Progenitor cell of endocrine pancreas (in vitro differentiated cells): Measurements from ENCODE around the gene NELL1. TPM values are rescaled to one million over a fixed set of nuclear protein-coding genes. Genes with fewer than 3 reads are reported as not detected.
"Not testable (repeated sequence)": the region's sequence is repeated elsewhere in the genome, so short reads cannot be mapped to it uniquely, and the experiment has no call there.

ENCODE experiments used
- DNase-seq: peaks from one replicate; pipeline ENCODE4 v3.0.0; 2021; ENCODE audit warnings: low spot score; ENCODE audit not compliant: unreplicated experiment
- H3K27ac Mint-ChIP-seq: 2 replicates; pipeline ENCODE4 v1.8.0; 2021; ENCODE audit warnings: mild to moderate bottlenecking, moderate library complexity, mixed read lengths
- H3K27me3 Mint-ChIP-seq: 2 replicates; pipeline ENCODE4 v1.8.0; 2021; ENCODE audit warnings: mixed read lengths
- H3K36me3 Mint-ChIP-seq: 2 replicates; pipeline ENCODE4 v1.8.0; 2022; ENCODE audit warnings: mixed read lengths; ENCODE audit not compliant: insufficient read depth
- H3K4me1 Mint-ChIP-seq: 2 replicates; pipeline ENCODE4 v1.8.0; 2021; ENCODE audit warnings: low read depth, mixed read lengths
- H3K4me3 Mint-ChIP-seq: 2 replicates; pipeline ENCODE4 v1.8.0; 2021; ENCODE audit warnings: low read depth, mild to moderate bottlenecking, moderate library complexity, mixed read lengths
- H3K9me3 Mint-ChIP-seq: 2 replicates; pipeline ENCODE4 v1.8.0; 2021; ENCODE audit warnings: low read depth, mixed read lengths
- CTCF ChIP-seq: fragments of 200-600 bp; sonication (generic); IDR thresholded peaks from one replicate; pipeline ENCODE4 v1.5.0; 2021; ENCODE audit warnings: antibody characterized with exemption, mild to moderate bottlenecking; ENCODE audit not compliant: unreplicated experiment
- total RNA-seq: library from RNA; stranded (reverse); gene quantifications from 2 replicates; pipeline ENCODE4 v1.2.1, GENCODE V29; 2021

NELL1 gene
- total RNA-seq, 1 donor from 2014 or later, result 2.2 TPM

- Mint-ChIP-seq H3K4me3 (no peak overlapping the region), H3K9me3 (no peaks in the 10 kb centered on the region), H3K27ac (no peak overlapping the region), H3K27me3 (peaks cover 6% of the 10 kb centered on the region), H3K36me3 (no peaks in the 10 kb centered on the region), H3K4me1 (no peaks in the 10 kb centered on the region)
- no peak for DNase-seq
- TF ChIP-seq CTCF, result no peak
Observed at GRCh38 chr11:21133722-21134121, 464.3 kb downstream of the NELL1 start.

DNA sequence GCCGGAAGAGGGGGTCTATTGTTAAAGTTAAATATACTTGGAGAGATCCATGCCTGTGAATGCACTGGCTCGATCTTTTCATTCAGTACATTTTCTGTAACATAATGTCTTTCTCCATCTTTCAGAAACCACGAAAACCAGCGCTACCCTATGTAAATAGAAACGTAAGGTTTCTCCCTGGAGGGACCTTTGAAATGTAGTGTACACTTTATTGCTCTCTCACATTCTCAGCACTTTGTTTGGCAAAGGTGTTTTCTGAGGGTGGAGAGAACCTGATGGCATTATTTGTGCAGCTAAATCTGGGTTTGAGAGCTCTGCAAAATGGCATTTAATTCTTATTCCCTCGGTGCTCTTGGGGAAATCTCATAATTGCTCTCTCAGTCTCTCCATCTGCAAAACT lies 468.4 kb downstream of the NELL1 start:
- no peak overlapping the region for H3K4me3 Mint-ChIP-seq
- no peaks in the 10 kb centered on the region for H3K4me1 Mint-ChIP-seq
- no peaks in the 10 kb centered on the region for H3K9me3 Mint-ChIP-seq
- H3K36me3 Mint-ChIP-seq, result no peaks in the 10 kb centered on the region
- no peak overlapping the region for H3K27ac Mint-ChIP-seq
- no peak for TF ChIP-seq CTCF
- peaks cover 6% of the 10 kb centered on the region for H3K27me3 Mint-ChIP-seq
- DNase-seq, result no peak

- not testable (repeated sequence) for H3K9me3 Mint-ChIP-seq, H3K4me3 Mint-ChIP-seq, DNase-seq, H3K27me3 Mint-ChIP-seq, H3K4me1 Mint-ChIP-seq, H3K36me3 Mint-ChIP-seq, H3K27ac Mint-ChIP-seq
Observed at GRCh38 chr11:21141557-21141956, 472.2 kb downstream of the NELL1 start.

DNA sequence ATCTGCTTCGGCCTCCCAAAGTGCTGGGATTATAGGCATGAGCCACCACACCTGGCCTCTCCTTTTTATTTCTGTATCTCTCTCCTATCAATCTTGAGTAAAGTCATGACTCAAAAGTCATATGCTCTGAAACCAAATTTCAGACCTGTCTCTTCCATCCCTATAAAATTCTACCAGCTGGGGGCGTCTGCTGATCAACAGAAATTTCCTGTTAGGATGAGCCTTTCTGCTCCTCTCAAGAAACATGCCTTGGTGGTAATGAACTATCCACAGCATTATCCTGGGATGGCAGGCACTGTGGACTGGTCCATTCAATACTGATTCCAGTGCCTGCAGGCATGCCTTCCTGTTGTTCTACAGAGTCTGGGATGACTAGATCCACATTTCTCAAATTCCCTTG lies 472.6 kb downstream of the NELL1 start:
- TF ChIP-seq CTCF, result peak; percentile 43
- no peaks in the 10 kb centered on the region for H3K9me3 Mint-ChIP-seq
- no peaks in the 10 kb centered on the region for H3K36me3 Mint-ChIP-seq
- no peaks in the 10 kb centered on the region for H3K4me1 Mint-ChIP-seq
- peaks cover 5% of the 10 kb centered on the region for H3K27me3 Mint-ChIP-seq
- H3K4me3 Mint-ChIP-seq, result no peak overlapping the region
- no peak for DNase-seq
- H3K27ac Mint-ChIP-seq, result no peak overlapping the region

DNA sequence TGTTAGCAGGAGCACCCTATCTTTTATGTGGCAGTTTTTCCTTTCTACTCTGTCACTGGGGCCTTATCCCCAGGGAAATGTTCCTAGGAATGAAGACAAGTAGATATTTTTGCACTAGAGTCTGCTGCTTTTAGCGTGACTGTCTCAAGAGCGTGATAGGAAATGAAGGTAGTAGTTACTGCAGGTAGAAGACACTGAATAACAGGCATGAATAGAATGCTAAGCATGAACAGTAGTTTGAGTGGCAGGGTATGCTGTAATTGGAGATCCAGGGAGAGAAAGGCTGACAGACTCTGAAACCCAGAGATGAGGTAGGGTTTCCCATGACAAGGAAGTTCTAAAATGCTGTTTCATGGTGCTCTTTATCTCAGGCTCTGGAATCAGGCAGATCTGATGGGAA lies 475.1 kb downstream of the NELL1 start:
- Mint-ChIP-seq H3K36me3 (no peaks in the 10 kb centered on the region), H3K4me3 (no peak overlapping the region), H3K9me3 (no peaks in the 10 kb centered on the region), H3K27ac (no peak overlapping the region), H3K4me1 (no peaks in the 10 kb centered on the region), H3K27me3 (no peaks in the 10 kb centered on the region)
- no peak for TF ChIP-seq CTCF
- no peak for DNase-seq

GRCh38 chr11:21148376-21148775 lies 479.0 kb downstream of the NELL1 start:
- Mint-ChIP-seq H3K36me3 (no peaks in the 10 kb centered on the region), H3K27ac (no peak overlapping the region), H3K9me3 (no peaks in the 10 kb centered on the region), H3K4me3 (no peak overlapping the region), H3K27me3 (no peaks in the 10 kb centered on the region), H3K4me1 (no peaks in the 10 kb centered on the region)
- DNase-seq, result no peak
- no peak for TF ChIP-seq CTCF
